RWPE2 (cell line): ENCODE results near the gene TTC23L.

ENCODE experiments used
- ATAC-seq: fragments of 200-7000 bp; cut with Tn5 transposase; 3 replicates; pipeline ENCODE4 v1.9.1; 2021; ENCODE audit warnings: low read depth
- DNase-seq: peaks from one replicate; pipeline ENCODE4 v3.0.0-alpha.2; 2020; ENCODE audit warnings: low spot score
- H3K27ac ChIP-seq: fragments of 450-650 bp; 2 replicates; pipeline ENCODE4 v1.5.1; 2017; ENCODE audit warnings: mild to moderate bottlenecking; ENCODE audit not compliant: poor library complexity, severe bottlenecking
- H3K27me3 ChIP-seq: fragments of 250-450 bp; sonication (Bioruptor Pico); 2 replicates; pipeline ENCODE4 v1.5.1; 2021; ENCODE audit warnings: mild to moderate bottlenecking, moderate library complexity; ENCODE audit not compliant: insufficient read depth, poor library complexity, severe bottlenecking
- H3K36me3 ChIP-seq: fragments of 250-450 bp; sonication (Bioruptor Pico); 2 replicates; pipeline ENCODE4 v1.5.1; 2020; ENCODE audit warnings: low read depth, mild to moderate bottlenecking, moderate library complexity
- H3K4me1 ChIP-seq: fragments of 250-450 bp; sonication (Bioruptor Pico); 2 replicates; pipeline ENCODE4 v1.5.1; 2021; ENCODE audit warnings: mild to moderate bottlenecking, moderate library complexity; ENCODE audit not compliant: insufficient read depth, poor library complexity, severe bottlenecking
- H3K4me3 ChIP-seq: fragments of 250-450 bp; sonication (Bioruptor Pico); 2 replicates; pipeline ENCODE4 v1.5.1; 2021; ENCODE audit warnings: mild to moderate bottlenecking, moderate library complexity; ENCODE audit not compliant: severe bottlenecking
- H3K9me3 ChIP-seq: fragments of 250-450 bp; sonication (Bioruptor Pico); 2 replicates; pipeline ENCODE4 v1.5.1; 2021; ENCODE audit warnings: mild to moderate bottlenecking, moderate library complexity; ENCODE audit not compliant: severe bottlenecking
- TF ChIP-seq, protein P1 (sequence below): fragments of 450-650 bp; IDR thresholded peaks from one replicate; pipeline ENCODE4 v1.5.1; 2017; ENCODE audit warnings: mild to moderate bottlenecking, moderate library complexity; ENCODE audit not compliant: poor library complexity, severe bottlenecking

The TTC23L gene

DNA sequence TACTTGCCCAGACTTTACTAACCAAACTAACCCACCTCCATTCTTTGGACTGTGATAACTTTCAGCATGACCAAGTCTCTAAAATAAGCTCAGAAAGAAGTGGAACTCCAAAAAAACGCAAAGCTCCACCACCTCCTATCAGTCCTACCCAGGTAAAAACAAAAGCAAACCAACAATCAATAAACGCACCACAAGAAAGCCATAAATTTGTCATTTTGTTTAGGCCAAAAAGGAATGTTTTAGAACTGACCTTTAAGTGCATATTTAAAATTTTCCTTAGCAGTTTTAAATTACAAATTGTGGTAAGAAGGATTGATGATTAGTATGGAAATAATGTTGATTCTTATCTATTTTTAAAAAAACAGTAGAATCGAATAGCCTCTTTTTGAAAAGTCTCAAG is 25.5 kb upstream of the TTC23L start:
- TF ChIP-seq, protein P1, sequence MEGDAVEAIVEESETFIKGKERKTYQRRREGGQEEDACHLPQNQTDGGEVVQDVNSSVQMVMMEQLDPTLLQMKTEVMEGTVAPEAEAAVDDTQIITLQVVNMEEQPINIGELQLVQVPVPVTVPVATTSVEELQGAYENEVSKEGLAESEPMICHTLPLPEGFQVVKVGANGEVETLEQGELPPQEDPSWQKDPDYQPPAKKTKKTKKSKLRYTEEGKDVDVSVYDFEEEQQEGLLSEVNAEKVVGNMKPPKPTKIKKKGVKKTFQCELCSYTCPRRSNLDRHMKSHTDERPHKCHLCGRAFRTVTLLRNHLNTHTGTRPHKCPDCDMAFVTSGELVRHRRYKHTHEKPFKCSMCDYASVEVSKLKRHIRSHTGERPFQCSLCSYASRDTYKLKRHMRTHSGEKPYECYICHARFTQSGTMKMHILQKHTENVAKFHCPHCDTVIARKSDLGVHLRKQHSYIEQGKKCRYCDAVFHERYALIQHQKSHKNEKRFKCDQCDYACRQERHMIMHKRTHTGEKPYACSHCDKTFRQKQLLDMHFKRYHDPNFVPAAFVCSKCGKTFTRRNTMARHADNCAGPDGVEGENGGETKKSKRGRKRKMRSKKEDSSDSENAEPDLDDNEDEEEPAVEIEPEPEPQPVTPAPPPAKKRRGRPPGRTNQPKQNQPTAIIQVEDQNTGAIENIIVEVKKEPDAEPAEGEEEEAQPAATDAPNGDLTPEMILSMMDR: no peak
- no peak for ATAC-seq
- no peak for DNase-seq
- Histone ChIP-seq H3K36me3 (peaks cover 73% of the 10 kb centered on the region), H3K9me3 (no peaks in the 10 kb centered on the region), H3K4me3 (no peak overlapping the region), H3K27ac (no peak overlapping the region), H3K27me3 (no peaks in the 10 kb centered on the region), H3K4me1 (no peaks in the 10 kb centered on the region)

DNA sequence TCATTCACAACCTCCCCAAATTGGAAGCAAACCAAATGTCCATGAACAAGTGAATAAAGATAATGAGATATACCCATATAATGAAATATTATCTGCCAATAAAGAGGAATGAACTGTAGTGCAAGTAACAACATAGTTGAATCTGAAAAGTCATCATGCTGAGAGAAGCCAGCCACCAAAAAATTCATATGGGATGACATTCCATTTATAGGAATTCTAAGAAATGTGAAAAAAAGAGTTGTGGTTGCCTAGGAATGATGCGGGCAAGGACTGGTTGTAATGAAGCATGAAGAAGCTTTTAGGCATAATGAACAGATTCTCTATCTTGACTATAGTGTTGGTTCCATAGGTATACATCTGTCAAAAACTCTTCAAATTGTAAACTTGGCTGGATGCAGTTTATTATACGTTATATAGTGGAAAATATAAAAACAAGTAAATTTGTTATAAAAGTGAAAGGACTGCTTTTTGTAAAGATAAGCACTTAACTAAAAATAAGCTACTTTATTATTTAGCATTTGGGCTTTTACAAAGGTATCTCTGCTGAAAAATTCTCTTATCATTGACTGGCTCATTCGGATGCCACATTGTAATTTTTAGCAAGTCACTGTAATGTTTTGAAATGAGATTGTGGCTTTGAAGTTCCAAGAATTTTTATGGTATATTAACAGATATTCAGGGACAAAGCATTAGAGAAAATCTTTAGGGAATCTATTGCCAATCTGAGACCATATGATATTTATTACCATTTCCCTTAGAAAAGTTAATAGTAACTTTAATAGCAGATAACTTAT is 21.2 kb upstream of the TTC23L start:
- ATAC-seq (no peak), DNase-seq (no peak)
- no peaks in the 10 kb centered on the region for H3K27me3 ChIP-seq
- no peak overlapping the region for H3K27ac ChIP-seq
- H3K36me3 ChIP-seq: peaks cover 79% of the 10 kb centered on the region
- no peaks in the 10 kb centered on the region for H3K9me3 ChIP-seq
- no peaks in the 10 kb centered on the region for H3K4me1 ChIP-seq
- TF ChIP-seq, protein P1: no peak
- H3K4me3 ChIP-seq: no peak overlapping the region

DNA sequence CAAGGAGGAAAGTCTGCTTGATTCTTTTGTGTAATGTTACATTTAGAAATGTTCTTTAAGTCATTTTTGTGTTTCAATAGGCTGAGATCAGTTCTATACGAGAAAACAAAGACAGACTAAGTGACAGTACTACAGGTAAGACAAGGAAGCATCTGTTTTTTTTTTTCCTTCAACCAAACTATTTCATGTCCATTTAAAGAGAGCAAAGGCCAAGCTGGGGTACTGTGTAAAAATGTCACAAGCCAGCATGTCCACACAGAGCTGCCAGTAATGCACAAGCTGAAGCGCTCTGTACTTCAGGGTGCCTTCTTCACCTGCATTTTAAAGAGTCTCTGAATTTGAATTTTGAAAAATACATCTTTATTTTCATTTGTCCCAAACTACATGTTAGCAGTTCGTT is 20.2 kb upstream of the TTC23L start:
- ATAC-seq: no peak
- DNase-seq: no peak
- Histone ChIP-seq H3K4me1 (no peaks in the 10 kb centered on the region), H3K4me3 (no peak overlapping the region), H3K27me3 (no peaks in the 10 kb centered on the region), H3K9me3 (no peaks in the 10 kb centered on the region), H3K27ac (no peak overlapping the region), H3K36me3 (peaks cover 79% of the 10 kb centered on the region)
- TF ChIP-seq, protein P1: no peak

DNA sequence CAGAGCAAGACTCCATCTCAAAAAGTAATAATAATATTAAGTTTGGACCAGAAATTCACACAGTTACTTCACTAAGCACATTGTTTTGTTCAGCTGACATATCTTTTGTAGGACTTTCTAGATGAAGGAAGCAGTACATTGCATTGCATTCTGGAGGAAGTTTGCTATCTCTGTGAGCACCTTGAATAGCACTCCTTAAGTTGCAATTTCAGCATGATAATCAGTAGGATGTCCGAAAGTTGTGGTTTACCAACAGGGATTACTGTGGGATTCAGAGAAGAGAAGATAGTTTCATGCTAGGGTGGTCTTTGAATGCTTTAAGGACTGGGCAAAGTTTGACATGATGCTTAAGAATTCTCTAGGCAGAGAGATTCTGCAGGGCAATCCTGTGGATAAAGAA is 18.4 kb upstream of the TTC23L start:
- Histone ChIP-seq H3K36me3 (peaks cover 83% of the 10 kb centered on the region), H3K27me3 (no peaks in the 10 kb centered on the region), H3K4me3 (no peak overlapping the region), H3K9me3 (no peaks in the 10 kb centered on the region), H3K27ac (no peak overlapping the region), H3K4me1 (no peaks in the 10 kb centered on the region)
- ATAC-seq (no peak), DNase-seq (no peak)
- TF ChIP-seq, protein P1: no peak
